GM18505 (cell line): Measurements from ENCODE around the gene LY6G6C.
A peak's percentile ranks its signal among the peaks of the same experiment; 100 is the strongest.

Experiments
- ATAC-seq: cut with Tn5 transposase; IDR thresholded peaks from one replicate; pipeline ENCODE4 v1.9.1; 2021; ENCODE audit not compliant: unreplicated experiment
- POLR2A ChIP-seq: IDR thresholded peaks from 4 replicates; pipeline ENCODE4 v1.6.1; 2011; ENCODE audit warnings: borderline replicate concordance; ENCODE audit not compliant: insufficient read depth, insufficient read length; ENCODE audit errors: extremely low read depth

LY6G6C gene

GRCh38 chr6:31687860-31688693 lies 33.5 kb downstream of the LY6G6C start:
- no peak for ATAC-seq

DNA sequence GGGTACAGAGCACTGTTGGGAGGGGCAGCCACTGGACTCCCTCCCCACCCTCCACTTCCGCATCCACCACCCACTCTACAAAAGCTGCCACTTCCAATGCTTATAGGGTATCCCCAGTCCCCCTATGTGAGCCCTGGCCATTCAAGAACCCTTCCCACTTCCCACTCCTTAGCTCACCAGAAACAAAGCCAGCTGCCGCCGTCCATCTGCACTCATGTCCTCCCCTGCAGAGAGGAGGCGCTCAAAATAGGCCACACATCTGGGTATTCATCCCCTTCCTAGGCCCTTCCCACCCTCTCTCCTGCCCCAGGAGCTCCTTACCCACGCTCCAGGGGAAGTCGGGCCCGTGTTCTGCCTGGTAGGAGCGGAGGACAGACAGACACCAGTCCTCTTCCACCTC lies 34.2 kb downstream of the LY6G6C start:
- no peak for TF ChIP-seq POLR2A
- ATAC-seq: no peak

More at GRCh38 chr6:31687860-31688693, 33.5 kb downstream of the LY6G6C start:
- no peak for TF ChIP-seq POLR2A

DNA sequence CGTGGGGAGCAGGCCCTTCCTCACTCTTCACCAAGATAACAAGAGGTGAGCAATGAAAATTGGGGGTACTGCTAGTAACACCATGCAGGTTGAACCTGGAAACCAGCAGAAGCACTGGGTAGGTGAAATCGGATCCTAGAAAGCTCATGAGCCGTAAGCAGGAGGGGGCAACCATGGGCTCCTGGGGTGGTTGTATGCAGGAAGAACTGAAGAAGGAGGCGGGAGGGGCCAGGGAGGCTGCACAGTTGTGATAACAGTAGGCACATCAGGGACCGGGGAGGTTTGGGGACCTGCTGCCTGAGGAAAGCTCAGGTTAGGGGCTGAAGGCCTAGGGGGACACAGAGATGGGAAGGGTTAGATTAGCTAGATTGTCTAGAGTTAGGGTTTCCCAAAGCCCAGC lies 35.1 kb downstream of the LY6G6C start:
- no peak for TF ChIP-seq POLR2A
- no peak for ATAC-seq

GRCh38 chr6:31683591-31683990 lies 38.0 kb downstream of the LY6G6C start:
- TF ChIP-seq POLR2A: no peak
- ATAC-seq: no peak

DNA sequence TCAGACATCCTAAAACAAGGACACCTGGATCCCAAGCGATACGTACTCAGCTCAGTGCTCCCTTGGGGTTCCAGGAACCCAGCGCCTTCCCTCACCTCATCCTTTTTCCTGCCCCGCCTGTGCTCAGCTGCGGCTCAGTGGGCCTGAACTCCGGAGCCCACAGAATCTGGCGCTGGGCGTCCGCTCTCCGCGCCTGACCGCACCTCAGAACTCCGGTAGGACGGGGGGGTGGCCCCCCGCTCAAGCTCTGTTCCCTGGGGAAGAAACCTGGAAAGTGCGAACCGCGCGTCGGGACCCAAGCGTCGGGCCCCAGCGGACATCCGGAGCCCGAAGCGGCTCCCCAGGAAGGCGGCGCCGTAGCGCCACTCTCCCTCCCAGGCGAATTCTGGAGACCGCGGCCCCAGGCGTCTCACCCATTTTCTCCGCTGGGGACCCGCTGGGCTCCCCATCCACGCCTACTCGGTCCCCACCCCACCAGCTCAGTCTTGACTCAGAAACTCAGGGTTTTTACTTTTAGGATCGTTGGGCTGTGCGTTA lies 40.3 kb downstream of the LY6G6C start:
- peak; percentile 36 for TF ChIP-seq POLR2A
- ATAC-seq: no peak

DNA sequence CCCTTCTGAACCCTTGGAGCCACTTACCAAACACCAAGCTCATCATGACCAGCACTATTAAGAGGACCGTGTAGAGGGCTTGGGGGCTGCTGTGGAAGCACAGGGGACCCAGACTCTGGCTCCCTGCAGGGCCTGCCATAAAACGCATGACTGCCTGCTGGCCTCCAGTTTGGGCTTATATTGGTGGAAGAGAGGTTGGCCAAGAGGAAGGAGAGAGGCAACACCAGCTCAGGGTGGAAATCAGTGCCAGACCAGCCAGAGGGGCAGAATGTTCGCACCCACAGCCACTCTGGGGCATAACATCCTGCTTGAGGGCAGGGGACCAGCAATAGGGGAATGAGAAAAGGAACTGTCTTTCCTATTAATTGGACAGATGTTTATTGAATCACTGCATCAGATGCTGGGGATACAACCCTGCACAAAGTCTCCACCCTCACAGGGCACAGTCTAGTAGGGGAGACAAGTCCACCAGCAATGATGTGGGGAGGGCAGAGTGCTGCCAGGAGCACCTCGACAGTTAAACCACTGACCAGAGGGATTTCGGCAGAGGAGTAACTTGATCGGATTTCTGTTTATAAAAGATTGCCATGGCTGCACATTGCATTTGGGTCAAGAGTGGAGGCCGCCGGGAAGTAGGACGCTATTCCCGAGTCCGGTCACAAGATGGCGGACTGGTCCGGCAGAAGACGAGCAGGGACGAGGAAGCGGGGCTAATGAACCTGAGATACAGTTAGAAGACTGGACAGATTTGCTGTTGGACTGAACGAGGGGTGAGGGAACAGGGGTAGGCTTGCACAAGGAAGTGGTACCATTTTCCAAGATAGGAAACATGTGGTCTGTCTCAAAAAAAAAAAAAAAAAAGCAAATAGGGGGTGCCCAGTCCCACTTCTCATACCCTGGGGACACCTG lies 41.1 kb downstream of the LY6G6C start, which contains the start of gene LY6G5C:
TSS of gene LY6G5C (minus strand) at position 842 of the 909 bp plus-strand sequence. CDS start at position 148, 694 bp downstream.
- no peak for ATAC-seq
- no peak for TF ChIP-seq POLR2A

DNA sequence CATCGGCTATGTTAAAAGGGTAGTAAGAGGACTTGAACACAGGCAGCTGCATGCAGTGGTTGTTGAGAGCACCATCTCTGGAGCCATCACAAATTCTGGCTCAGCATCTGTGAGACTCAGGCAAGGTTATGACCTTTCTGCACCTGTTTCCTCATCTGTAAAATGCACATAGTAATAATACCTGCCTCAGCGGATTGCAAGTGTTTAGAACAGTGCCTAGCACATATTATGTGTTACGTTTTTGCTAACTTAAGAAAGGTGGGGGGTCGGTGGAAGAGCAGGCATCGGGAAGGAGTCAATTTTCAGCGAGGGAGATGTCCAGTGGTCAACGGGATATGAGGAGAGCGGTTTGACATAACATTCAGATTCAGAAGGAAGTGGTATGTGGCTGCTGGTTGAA lies 43.6 kb downstream of the LY6G6C start:
- no peak for ATAC-seq
- no peak for TF ChIP-seq POLR2A

- no peak for ATAC-seq
- TF ChIP-seq POLR2A: no peak
Observed at GRCh38 chr6:31676904-31677303, 44.6 kb downstream of the LY6G6C start.

DNA sequence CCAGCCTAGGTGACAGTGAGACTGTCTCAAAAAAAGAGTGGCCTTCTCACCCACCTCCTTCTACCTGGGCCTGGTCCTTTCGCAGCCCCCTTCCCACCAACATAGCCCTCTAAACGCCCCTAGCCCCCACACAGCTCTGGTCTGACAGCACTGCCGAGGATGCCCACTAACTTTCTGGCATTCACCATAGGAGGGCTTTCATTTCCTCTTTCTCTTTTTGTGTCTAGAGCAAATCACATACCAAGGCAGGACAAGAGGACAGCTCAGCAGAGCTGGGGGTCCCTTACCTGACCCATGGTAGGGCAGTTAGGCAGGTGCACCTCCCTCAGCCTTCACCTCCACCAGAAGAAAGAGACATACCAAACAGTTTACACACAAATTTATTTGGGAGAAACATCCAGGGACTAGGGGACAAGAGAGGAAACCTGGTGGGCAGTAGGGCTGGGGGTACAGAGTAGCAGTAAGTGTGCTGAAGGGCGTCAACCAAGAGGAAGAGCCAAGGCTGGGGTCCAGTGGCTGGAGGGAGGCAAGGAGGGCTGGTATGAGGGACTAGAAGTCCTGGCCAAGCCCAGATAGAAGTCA lies 45.1 kb downstream of the LY6G6C start:
- TF ChIP-seq POLR2A: no peak
- no peak for ATAC-seq

DNA sequence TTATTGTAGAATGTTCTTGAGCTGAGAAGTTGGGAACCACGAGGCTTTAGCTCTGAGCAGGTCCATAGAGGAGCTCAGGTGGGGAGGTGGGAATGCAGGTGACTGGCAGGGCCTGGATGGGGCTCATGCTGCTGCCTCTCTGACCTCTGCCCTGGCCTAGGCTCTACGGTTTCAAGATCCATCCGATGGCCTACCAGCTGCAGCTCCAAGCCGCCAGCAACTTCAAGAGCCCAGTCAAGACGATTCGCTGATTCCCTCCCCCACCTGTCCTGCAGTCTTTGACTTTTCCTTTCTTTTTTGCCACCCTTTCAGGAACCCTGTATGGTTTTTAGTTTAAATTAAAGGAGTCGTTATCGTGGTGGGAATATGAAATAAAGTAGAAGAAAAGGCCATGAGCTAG lies 51.9 kb downstream of the LY6G6C start, which contains the start of gene LY6G5B:
TSS of gene LY6G5B (plus strand) at position 301 of the 400 bp plus-strand sequence. CDS start 975 bp downstream, outside the sequence.
- no peak for ATAC-seq
- no peak for TF ChIP-seq POLR2A
